Lung (tissue), 12 donors: ENCODE results near the gene CTDSPL2. TPM values are rescaled to one million over a fixed set of nuclear protein-coding genes. Genes with fewer than 3 reads are reported as not detected.
A peak's percentile ranks its signal among the peaks of the same experiment; 100 is the strongest.

Experiments
- ATAC-seq: fragments of 200-7000 bp; cut with Tn5 transposase; one replicate; pipeline ENCODE4 v1.9.1; 2020; ENCODE audit warnings: moderate number of reproducible peaks; ENCODE audit not compliant: insufficient read depth, low FRiP score
- DNase-seq, 3 donors: peaks; one replicate each; pipeline ENCODE4 v3.0.0-alpha.2; 2013 to 2017
- H3K27ac ChIP-seq, 2 donors: one replicate each; pipeline ENCODE4 v1.5.1; 2013; ENCODE audit warnings: mild to moderate bottlenecking in 2 of 2, moderate library complexity in 2 of 2, control low read depth in 1 of 2, inconsistent platforms in 1 of 2, low read depth in 1 of 2, low read length in 1 of 2
- H3K27me3 ChIP-seq, 3 donors: one replicate each; pipeline ENCODE4 v1.5.1; 2013; ENCODE audit warnings: low read length in 2 of 3; ENCODE audit not compliant: control insufficient read depth in 3 of 3, insufficient read depth in 3 of 3
- H3K36me3 ChIP-seq, 4 donors: one replicate each; pipeline ENCODE4 v1.5.1; 2013; ENCODE audit warnings: low read length in 4 of 4, mild to moderate bottlenecking in 1 of 4, moderate library complexity in 1 of 4; ENCODE audit not compliant: control insufficient read depth in 4 of 4, insufficient read depth in 4 of 4
- H3K4me1 ChIP-seq, 5 donors: one replicate each; pipeline ENCODE4 v1.5.1; 2013; ENCODE audit warnings: low read length in 5 of 5, mild to moderate bottlenecking in 2 of 5, moderate library complexity in 1 of 5; ENCODE audit not compliant: control insufficient read depth in 5 of 5, insufficient read depth in 5 of 5
- H3K4me3 ChIP-seq: one replicate; pipeline ENCODE4 v1.5.1; 2013; ENCODE audit warnings: mild to moderate bottlenecking, control low read depth, moderate library complexity
- H3K9ac ChIP-seq, 2 donors: one replicate each; pipeline ENCODE4 v1.5.1; 2013; ENCODE audit warnings: low read length in 2 of 2, control low read depth in 1 of 2; ENCODE audit not compliant: insufficient read depth in 1 of 2
- H3K9me3 ChIP-seq, 4 donors: one replicate each; pipeline ENCODE4 v1.5.1; 2013; ENCODE audit warnings: low read length in 3 of 4, mild to moderate bottlenecking in 1 of 4, moderate library complexity in 1 of 4; ENCODE audit not compliant: control insufficient read depth in 4 of 4, insufficient read depth in 3 of 4
- CTCF ChIP-seq: IDR thresholded peaks from 2 replicates; pipeline ENCODE4 v1.5.1; 2012; ENCODE audit warnings: mild to moderate bottlenecking; ENCODE audit errors: control extremely low read depth, extremely low read depth
- WGBS, 2 donors: extraction: QIAGEN DNeasy Blood & Tissue Kit; methylation state at CpG; one replicate each; pipeline ENCODE4 v1.1.7; 2013; 5-methylcytosine and 5-hydroxymethylcytosine counted together
- polyA plus RNA-seq, 2 donors: library from polyadenylated mRNA; stranded (reverse); fragments of 200-250 nt; gene quantifications; one replicate each; pipeline ENCODE4 v1.2.1, GENCODE V29; 2013
- total RNA-seq, 2 donors: library from RNA; depleted of rRNA in 1 of 2; stranded (reverse); fragments of >200 nt in 1 of 2; gene quantifications; one replicate each; pipeline ENCODE4 v1.2.1, GENCODE V29; 2014 to 2021
- donor health status: control.
- donor health status: control.
- donor health status: Bipolar disorder and iron deficiency.
- donor health status: healthy.
- donor health status: DM: yes; HTN: yes; CAD: no.

Gene CTDSPL2
- total and polyA plus RNA-seq, 4 donors: 5.5 to 119 (median 19.0) TPM

- DNase-seq (peak in 1 of 3 donors; percentile 36), ATAC-seq (peak; percentile 7)
- Histone ChIP-seq H3K9me3 (no peaks in the 10 kb centered on the region), H3K4me3 (peak overlapping the region; percentile 72), H3K27ac (peak overlapping the region; percentile 94 to 97), H3K36me3 (peaks cover 0 to 6% (median 2%) of the 10 kb centered on the region in 4 donors), H3K27me3 (no peaks in the 10 kb centered on the region), H3K9ac (peak overlapping the region; percentile 96 to 99), H3K4me1 (peaks cover 0 to 12% (median 6%) of the 10 kb centered on the region in 5 donors)
- WGBS, 2 donors: 0 to 1% methylated on average over 26 to 27 of the region's 27 CpGs
- no peak for TF ChIP-seq CTCF
Observed at GRCh38 chr15:44427756-44428724, 611 bp downstream of the CTDSPL2 start.

- WGBS, 2 donors: 98% methylated on average over 2 of the region's 2 CpGs
- Histone ChIP-seq H3K27me3 (no peaks in the 10 kb centered on the region), H3K27ac (no peak overlapping the region), H3K4me1 (peaks cover 0 to 11% (median 0%) of the 10 kb centered on the region in 5 donors), H3K9ac (no peak overlapping the region), H3K4me3 (no peak overlapping the region), H3K36me3 (peaks cover 0 to 5% (median under 1%) of the 10 kb centered on the region in 4 donors), H3K9me3 (no peaks in the 10 kb centered on the region)
- no peak for ATAC-seq
- no peak for TF ChIP-seq CTCF
- DNase-seq: no peak
Observed at GRCh38 chr15:44435893-44436667, 8.7 kb downstream of the CTDSPL2 start.

- ATAC-seq (no peak), DNase-seq (no peak)
- peaks cover 0 to 12% (median 0%) of the 10 kb centered on the region in 5 donors for H3K4me1 ChIP-seq
- H3K27ac ChIP-seq: no peak overlapping the region
- peaks cover 0 to 6% (median 0%) of the 10 kb centered on the region in 4 donors for H3K36me3 ChIP-seq
- 85 to 91% methylated on average over 3 of the region's 3 CpGs for WGBS, 2 donors
- H3K27me3 ChIP-seq: no peaks in the 10 kb centered on the region
- TF ChIP-seq CTCF: no peak
- no peak overlapping the region for H3K9ac ChIP-seq
- peaks cover 0 to 3% (median 0%) of the 10 kb centered on the region in 4 donors for H3K9me3 ChIP-seq
- H3K4me3 ChIP-seq: no peak overlapping the region
Observed at GRCh38 chr15:44438402-44438801, 11.0 kb downstream of the CTDSPL2 start.
